ENCODE data around the gene PLCB4. TPM values are rescaled to one million over a fixed set of nuclear protein-coding genes. Genes with fewer than 3 reads are reported as not detected.

PLCB4 gene
- total and polyA plus RNA-seq, 4 experiments from 2014 or later: not detected

DNA sequence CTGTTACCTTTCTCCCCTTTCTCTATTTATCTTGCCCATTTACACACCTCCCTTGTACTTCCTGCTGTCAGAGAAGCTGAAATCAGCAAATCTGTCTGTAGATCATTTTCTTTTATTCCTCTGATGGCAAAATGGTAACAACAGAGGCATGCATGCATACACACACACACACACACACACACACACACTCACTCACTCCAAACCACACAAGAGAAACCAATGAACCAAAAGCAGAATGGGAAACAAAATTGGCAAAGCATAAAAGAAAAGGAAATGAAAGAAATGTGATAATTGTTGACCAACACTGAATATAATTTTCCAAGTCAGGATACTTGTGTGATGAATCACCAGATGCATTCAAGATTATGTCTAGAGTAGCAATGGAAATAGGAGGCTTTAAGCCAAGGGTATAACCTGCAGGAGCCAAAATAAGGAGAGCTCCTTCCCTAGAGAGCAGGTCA lies 172.4 kb downstream of the PLCB4 start:
- Mint-ChIP-seq H3K4me1 (no peaks in the 10 kb centered on the region), H3K27ac (no peak overlapping the region), H3K36me3 (no peaks in the 10 kb centered on the region), H3K9me3 (peaks cover 0 to 9% (median 0%) of the 10 kb centered on the region in 8 donors), H3K27me3 (no peaks in the 10 kb centered on the region), H3K4me3 (no peak overlapping the region)
- no peak overlapping the region for H3K27ac ChIP-seq (ENCODE audit: low read depth, low read length)
- intact Hi-C loops (cut with micrococcal nuclease): no loop called here
- ChIA-PET POLR2A (ENCODE audit: partially characterized antibody) (no interaction called here), CTCF (ENCODE audit: partially characterized antibody) (no interaction called here)
- no peaks in the 10 kb centered on the region for H3K4me1 ChIP-seq (ENCODE audit: insufficient read depth, low read length)
- H3K4me3 ChIP-seq (ENCODE audit: low read length in 2 of 2): no peak overlapping the region
- H3K36me3 ChIP-seq (ENCODE audit: insufficient read depth, low read length): no peaks in the 10 kb centered on the region
- H3K27me3 ChIP-seq (ENCODE audit: insufficient read depth, low read length): no peaks in the 10 kb centered on the region
- H3K9me3 ChIP-seq (ENCODE audit: control insufficient read depth in 1 of 2, low read length in 2 of 2): no peaks in the 10 kb centered on the region
- DNase-seq: no peak

DNA sequence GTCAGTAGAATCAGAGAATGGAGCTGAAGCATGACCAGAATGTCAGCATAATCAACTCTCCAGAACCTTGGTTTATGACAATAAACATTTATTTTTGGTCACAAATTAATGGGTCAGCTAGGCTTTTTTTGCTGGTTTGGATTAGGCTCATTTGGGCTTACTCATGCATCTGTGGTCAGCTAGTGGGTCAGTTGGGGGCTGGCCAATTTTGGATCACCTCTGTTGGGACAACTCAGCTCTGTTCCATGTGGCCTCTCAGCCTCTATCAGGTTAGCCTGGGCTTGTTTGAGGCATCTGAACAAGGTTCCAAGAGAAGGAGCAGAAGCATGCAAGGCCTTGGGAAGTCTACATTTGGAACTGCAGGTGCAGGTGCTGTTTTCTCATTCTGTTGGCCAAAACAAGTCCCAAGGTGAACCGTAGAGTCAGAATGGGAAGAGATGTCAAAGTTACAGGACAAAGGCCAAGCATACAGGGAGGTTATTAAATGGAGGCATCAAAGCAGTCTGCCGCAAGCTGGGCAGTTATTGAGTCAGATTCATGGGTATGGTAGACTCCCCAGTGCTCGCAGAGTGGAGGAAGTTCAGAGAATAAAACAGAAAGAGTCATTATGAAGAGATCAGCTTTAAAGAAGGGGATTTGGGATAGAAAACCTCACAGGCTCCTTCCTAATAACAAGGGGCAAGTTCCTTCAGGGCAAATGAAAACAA lies 173.0 kb downstream of the PLCB4 start:
- Histone ChIP-seq H3K4me1 (ENCODE audit: insufficient read depth, low read length) (no peaks in the 10 kb centered on the region), H3K9me3 (ENCODE audit: control insufficient read depth in 1 of 2, low read length in 2 of 2) (no peaks in the 10 kb centered on the region), H3K4me3 (ENCODE audit: low read length in 2 of 2) (no peak overlapping the region), H3K27ac (ENCODE audit: low read depth, low read length) (no peak overlapping the region), H3K36me3 (ENCODE audit: insufficient read depth, low read length) (no peaks in the 10 kb centered on the region), H3K27me3 (ENCODE audit: insufficient read depth, low read length) (no peaks in the 10 kb centered on the region)
- Mint-ChIP-seq H3K4me1 (no peaks in the 10 kb centered on the region), H3K27me3 (no peaks in the 10 kb centered on the region), H3K27ac (peak overlapping the region in 1 of 7 donors; percentile 37), H3K9me3 (peaks cover 0 to 9% (median 0%) of the 10 kb centered on the region in 8 donors), H3K36me3 (no peaks in the 10 kb centered on the region), H3K4me3 (no peak overlapping the region)
- intact Hi-C loops (cut with micrococcal nuclease): no loop called here
- POLR2A ChIA-PET (ENCODE audit: partially characterized antibody): no interaction called here
- DNase-seq: no peak
- CTCF ChIA-PET (ENCODE audit: partially characterized antibody): no interaction called here

DNA sequence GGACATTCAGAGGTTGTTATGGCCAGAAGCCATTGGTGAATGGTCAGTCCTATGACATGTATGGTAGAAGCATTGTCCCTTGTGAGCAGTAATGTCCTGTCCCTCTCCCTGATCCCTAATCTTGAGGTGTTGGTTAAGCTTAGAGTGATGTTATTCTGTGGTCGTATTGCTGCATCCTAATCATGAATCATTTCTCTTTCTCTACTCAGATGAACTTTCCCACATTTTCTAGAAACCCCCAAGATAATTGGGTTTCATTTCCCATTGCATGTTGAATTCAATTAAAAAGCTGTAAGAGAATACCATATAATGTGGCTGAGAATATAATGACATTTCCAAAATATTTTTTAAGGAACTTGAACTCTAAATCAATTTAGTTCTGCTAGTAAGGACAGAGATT lies 175.1 kb downstream of the PLCB4 start:
- H3K4me1 Mint-ChIP-seq: no peaks in the 10 kb centered on the region
- H3K27me3 Mint-ChIP-seq: no peaks in the 10 kb centered on the region
- H3K36me3 Mint-ChIP-seq: no peaks in the 10 kb centered on the region
- H3K9me3 Mint-ChIP-seq: peaks cover 0 to 9% (median 0%) of the 10 kb centered on the region in 8 donors
- ChIA-PET CTCF (ENCODE audit: partially characterized antibody) (interaction anchor here (1.0 kb wide), 1 partner anchor 8 kb away, joined by 3 read pairs; no protein-coding TSS in a partner anchor), POLR2A (ENCODE audit: partially characterized antibody) (no interaction called here)
- intact Hi-C loops (cut with micrococcal nuclease): no loop called here
- Histone ChIP-seq H3K4me1 (ENCODE audit: insufficient read depth, low read length) (no peaks in the 10 kb centered on the region), H3K36me3 (ENCODE audit: insufficient read depth, low read length) (no peaks in the 10 kb centered on the region), H3K27ac (ENCODE audit: low read depth, low read length) (no peak overlapping the region), H3K4me3 (ENCODE audit: low read length in 2 of 2) (no peak overlapping the region), H3K27me3 (ENCODE audit: insufficient read depth, low read length) (no peaks in the 10 kb centered on the region), H3K9me3 (ENCODE audit: control insufficient read depth in 1 of 2, low read length in 2 of 2) (no peaks in the 10 kb centered on the region)
- no peak overlapping the region for H3K4me3 Mint-ChIP-seq
- no peak for DNase-seq
- no peak overlapping the region for H3K27ac Mint-ChIP-seq

DNA sequence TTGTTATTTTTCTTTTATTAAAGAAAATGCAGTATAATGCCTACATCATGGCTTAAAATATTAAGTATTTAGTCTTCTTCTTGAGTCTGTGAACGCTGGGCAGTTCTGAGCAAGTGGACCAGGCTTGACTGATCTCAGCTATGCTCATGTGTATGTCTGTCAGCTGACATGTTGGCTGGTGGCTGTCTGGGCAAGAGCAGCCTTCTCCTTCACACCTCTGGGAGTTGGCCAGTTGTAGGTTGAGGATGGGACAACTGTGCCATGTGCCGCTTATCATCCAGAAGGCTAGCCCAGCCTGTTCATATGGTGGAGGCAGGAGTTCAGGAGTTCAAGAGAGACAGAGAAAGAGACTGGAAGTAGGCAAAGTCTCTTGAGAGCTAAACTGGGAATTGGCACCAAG lies 175.9 kb downstream of the PLCB4 start:
- no peaks in the 10 kb centered on the region for H3K4me1 Mint-ChIP-seq
- H3K4me1 ChIP-seq (ENCODE audit: insufficient read depth, low read length): no peaks in the 10 kb centered on the region
- no peak overlapping the region for H3K4me3 Mint-ChIP-seq
- H3K27ac Mint-ChIP-seq: no peak overlapping the region
- no peaks in the 10 kb centered on the region for H3K9me3 ChIP-seq (ENCODE audit: control insufficient read depth in 1 of 2, low read length in 2 of 2)
- H3K27me3 ChIP-seq (ENCODE audit: insufficient read depth, low read length): no peaks in the 10 kb centered on the region
- CTCF ChIA-PET (ENCODE audit: partially characterized antibody): no interaction called here
- H3K36me3 Mint-ChIP-seq: no peaks in the 10 kb centered on the region
- no peak overlapping the region for H3K4me3 ChIP-seq (ENCODE audit: low read length in 2 of 2)
- intact Hi-C loops (cut with micrococcal nuclease): no loop called here
- peaks cover 0 to 7% (median 0%) of the 10 kb centered on the region in 8 donors for H3K9me3 Mint-ChIP-seq
- H3K36me3 ChIP-seq (ENCODE audit: insufficient read depth, low read length): no peaks in the 10 kb centered on the region
- POLR2A ChIA-PET (ENCODE audit: partially characterized antibody): no interaction called here
- no peaks in the 10 kb centered on the region for H3K27me3 Mint-ChIP-seq
- DNase-seq: no peak
- H3K27ac ChIP-seq (ENCODE audit: low read depth, low read length): no peak overlapping the region

DNA sequence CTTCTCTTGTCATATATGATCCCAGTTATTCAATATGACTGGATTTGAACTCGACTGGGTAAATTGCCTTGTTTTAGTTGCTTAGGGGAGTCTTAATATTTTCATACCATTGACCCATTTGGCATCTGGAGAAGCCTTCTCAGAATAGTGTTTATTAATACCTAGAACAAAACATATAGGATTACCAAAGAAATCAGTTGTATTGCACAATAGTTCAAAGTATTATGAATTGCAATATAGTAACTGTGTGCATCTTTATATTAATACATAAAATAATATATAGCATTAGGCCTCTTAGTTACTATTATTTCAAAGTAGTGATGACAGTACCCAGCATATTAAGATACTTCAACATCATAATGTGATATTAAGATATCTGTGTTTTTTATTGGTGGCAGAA lies 177.8 kb downstream of the PLCB4 start:
- POLR2A ChIA-PET (ENCODE audit: partially characterized antibody): no interaction called here
- H3K4me3 Mint-ChIP-seq: no peak overlapping the region
- peaks cover 0 to 2% (median 0%) of the 10 kb centered on the region in 8 donors for H3K9me3 Mint-ChIP-seq

DNA sequence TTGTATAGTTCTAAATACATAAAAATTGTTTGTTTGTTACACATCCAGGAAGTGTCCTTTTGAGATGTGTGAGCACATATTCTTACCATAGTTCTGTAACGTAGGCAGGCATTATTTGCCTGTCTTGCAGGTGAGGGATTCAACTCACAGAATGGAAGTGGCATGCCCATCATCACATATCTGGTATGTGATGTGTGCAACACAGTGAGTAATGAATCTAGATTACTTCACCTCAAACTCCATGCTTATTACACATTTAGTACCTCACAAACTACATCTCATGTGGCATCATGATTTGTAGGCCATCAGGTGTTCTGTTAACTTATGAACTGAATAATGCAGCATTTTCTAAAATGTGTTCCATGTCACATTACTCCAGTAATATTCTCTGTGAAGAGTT lies 181.6 kb downstream of the PLCB4 start:
- ChIA-PET POLR2A (ENCODE audit: partially characterized antibody) (no interaction called here), CTCF (ENCODE audit: partially characterized antibody) (no interaction called here)
- intact Hi-C loops (cut with micrococcal nuclease): no loop called here
- Mint-ChIP-seq H3K4me1 (no peaks in the 10 kb centered on the region), H3K36me3 (no peaks in the 10 kb centered on the region), H3K4me3 (no peak overlapping the region), H3K9me3 (peaks cover 0 to 5% (median 0%) of the 10 kb centered on the region in 8 donors), H3K27ac (no peak overlapping the region), H3K27me3 (no peaks in the 10 kb centered on the region)
- Histone ChIP-seq H3K27me3 (ENCODE audit: insufficient read depth, low read length) (no peaks in the 10 kb centered on the region), H3K4me1 (ENCODE audit: insufficient read depth, low read length) (no peaks in the 10 kb centered on the region), H3K27ac (ENCODE audit: low read depth, low read length) (no peak overlapping the region), H3K4me3 (ENCODE audit: low read length in 2 of 2) (no peak overlapping the region), H3K36me3 (ENCODE audit: insufficient read depth, low read length) (no peaks in the 10 kb centered on the region), H3K9me3 (ENCODE audit: control insufficient read depth in 1 of 2, low read length in 2 of 2) (no peaks in the 10 kb centered on the region)
- DNase-seq: no peak

More for the DNA sequence above, 177.8 kb downstream of the PLCB4 start:
- no peak overlapping the region for H3K4me3 ChIP-seq (ENCODE audit: low read length in 2 of 2)
- H3K27ac Mint-ChIP-seq: no peak overlapping the region
- H3K9me3 ChIP-seq (ENCODE audit: control insufficient read depth in 1 of 2, low read length in 2 of 2): no peaks in the 10 kb centered on the region
- DNase-seq: no peak
- no peak overlapping the region for H3K27ac ChIP-seq (ENCODE audit: low read depth, low read length)
- no peaks in the 10 kb centered on the region for H3K36me3 Mint-ChIP-seq
- H3K36me3 ChIP-seq (ENCODE audit: insufficient read depth, low read length): no peaks in the 10 kb centered on the region
- H3K4me1 ChIP-seq (ENCODE audit: insufficient read depth, low read length): no peaks in the 10 kb centered on the region
- CTCF ChIA-PET (ENCODE audit: partially characterized antibody): no interaction called here
- intact Hi-C loops (cut with micrococcal nuclease): no loop called here
- H3K27me3 Mint-ChIP-seq: no peaks in the 10 kb centered on the region
- no peaks in the 10 kb centered on the region for H3K27me3 ChIP-seq (ENCODE audit: insufficient read depth, low read length)
- no peaks in the 10 kb centered on the region for H3K4me1 Mint-ChIP-seq

DNA sequence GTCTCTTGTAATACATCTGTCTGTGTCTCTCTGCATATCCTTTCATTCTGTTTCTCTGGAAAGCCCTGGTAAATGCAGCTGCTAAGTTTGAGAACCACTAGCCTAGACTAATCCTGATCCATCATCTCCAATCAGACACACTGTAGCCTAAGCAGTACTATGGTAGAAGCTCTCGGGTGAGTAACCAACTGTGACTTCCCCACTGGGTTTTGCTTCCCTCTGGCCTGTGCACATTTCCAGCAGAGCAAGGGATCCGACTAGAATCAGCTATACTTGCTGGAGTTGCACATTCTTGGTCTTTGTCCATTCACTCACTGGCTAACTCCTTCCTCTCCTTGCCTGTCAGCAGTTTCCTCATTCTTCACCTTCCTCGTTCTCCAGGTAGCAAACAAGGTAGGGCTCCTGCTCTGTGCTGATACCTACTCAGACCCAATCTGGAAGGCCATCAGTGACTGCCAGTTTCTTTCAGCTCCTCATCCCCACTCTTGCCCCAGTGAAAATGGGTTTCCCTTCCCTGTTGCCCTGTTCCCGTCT lies 184.2 kb downstream of the PLCB4 start:
- no peaks in the 10 kb centered on the region for H3K36me3 Mint-ChIP-seq
- Histone ChIP-seq H3K36me3 (ENCODE audit: insufficient read depth, low read length) (no peaks in the 10 kb centered on the region), H3K27me3 (ENCODE audit: insufficient read depth, low read length) (no peaks in the 10 kb centered on the region), H3K9me3 (ENCODE audit: control insufficient read depth in 1 of 2, low read length in 2 of 2) (no peaks in the 10 kb centered on the region), H3K4me3 (ENCODE audit: low read length in 2 of 2) (no peak overlapping the region), H3K4me1 (ENCODE audit: insufficient read depth, low read length) (no peaks in the 10 kb centered on the region), H3K27ac (ENCODE audit: low read depth, low read length) (no peak overlapping the region)
- ChIA-PET POLR2A (ENCODE audit: partially characterized antibody) (no interaction called here), CTCF (ENCODE audit: partially characterized antibody) (no interaction called here)
- DNase-seq: no peak
- H3K4me1 Mint-ChIP-seq: no peaks in the 10 kb centered on the region
- H3K27me3 Mint-ChIP-seq: no peaks in the 10 kb centered on the region
- intact Hi-C loops (cut with micrococcal nuclease): no loop called here
- H3K27ac Mint-ChIP-seq: no peak overlapping the region
- H3K4me3 Mint-ChIP-seq: no peak overlapping the region
- H3K9me3 Mint-ChIP-seq: peaks cover 0 to 9% (median under 1%) of the 10 kb centered on the region in 8 donors
